Astrocyte of the spinal cord (primary cell): Measurements from ENCODE around the gene MXD4.

Experiments
- DNase-seq: peaks from one replicate; pipeline ENCODE4 v3.0.0; 2011; ENCODE audit warnings: low read depth, low spot score
- H3K4me3 ChIP-seq: 2 replicates; pipeline ENCODE4 v1.5.1; 2011; ENCODE audit warnings: low read depth, mild to moderate bottlenecking, low read length, moderate library complexity
- in situ Hi-C: cut with HindIII; loops from 2 replicates; pipeline ENCODE4 v1.10.0; 2017; ENCODE audit warnings: low sequenced_read_pairs
- TF ChIP-seq, protein P1 (sequence below): IDR thresholded peaks from 2 replicates; pipeline ENCODE4 v1.5.1; 2012; ENCODE audit warnings: low read depth, mild to moderate bottlenecking, low read length, inconsistent platforms

The MXD4 gene

DNA sequence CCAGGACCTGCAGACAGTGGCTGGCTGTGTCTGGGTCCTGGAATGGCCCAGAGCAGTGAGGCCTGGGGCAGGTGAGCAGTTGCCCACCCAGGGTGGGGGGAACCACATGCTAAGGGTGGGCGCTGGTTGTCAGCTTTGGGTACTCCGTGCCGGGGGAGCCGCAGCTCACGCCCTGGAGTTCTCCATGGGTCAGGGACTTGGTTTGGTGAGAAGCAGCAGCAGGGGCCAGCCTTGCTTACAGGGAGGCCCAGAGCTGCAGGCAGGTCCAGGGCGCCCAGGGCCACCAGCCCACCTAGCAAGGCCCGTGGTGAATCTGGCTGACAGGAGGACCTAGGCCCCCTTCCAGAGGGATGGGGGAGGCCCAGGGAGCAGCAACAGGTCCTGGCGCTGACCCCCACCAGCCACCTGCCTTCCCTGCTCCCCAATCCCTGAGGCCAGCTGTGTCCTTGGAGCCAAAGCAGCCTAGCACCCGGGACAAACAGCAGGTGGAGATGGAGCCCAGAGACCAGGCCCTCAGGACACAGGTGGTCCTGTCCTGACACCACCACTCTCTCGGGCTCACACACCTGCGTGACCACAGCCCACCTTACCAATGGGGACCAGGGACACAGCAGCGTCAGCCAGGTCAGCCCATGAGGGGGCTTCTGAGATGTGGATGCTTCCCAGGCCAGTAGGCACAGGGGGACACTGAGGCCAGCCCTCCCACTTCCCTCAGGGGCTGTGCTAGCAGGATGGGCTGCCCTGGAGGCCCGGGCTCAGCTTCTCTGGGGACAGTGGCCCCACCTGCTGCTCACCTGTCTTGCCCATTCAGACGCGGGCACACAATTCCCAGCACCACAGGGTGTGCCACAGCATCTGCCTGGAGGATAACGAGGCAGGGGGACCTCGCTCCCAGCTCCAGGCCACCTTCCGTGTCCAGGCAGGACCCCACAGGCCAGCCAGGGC is 3.5 kb downstream of the MXD4 start:
- H3K4me3 ChIP-seq: no peak overlapping the region
- in situ Hi-C loops: no loop called here
- TF ChIP-seq, protein P1, sequence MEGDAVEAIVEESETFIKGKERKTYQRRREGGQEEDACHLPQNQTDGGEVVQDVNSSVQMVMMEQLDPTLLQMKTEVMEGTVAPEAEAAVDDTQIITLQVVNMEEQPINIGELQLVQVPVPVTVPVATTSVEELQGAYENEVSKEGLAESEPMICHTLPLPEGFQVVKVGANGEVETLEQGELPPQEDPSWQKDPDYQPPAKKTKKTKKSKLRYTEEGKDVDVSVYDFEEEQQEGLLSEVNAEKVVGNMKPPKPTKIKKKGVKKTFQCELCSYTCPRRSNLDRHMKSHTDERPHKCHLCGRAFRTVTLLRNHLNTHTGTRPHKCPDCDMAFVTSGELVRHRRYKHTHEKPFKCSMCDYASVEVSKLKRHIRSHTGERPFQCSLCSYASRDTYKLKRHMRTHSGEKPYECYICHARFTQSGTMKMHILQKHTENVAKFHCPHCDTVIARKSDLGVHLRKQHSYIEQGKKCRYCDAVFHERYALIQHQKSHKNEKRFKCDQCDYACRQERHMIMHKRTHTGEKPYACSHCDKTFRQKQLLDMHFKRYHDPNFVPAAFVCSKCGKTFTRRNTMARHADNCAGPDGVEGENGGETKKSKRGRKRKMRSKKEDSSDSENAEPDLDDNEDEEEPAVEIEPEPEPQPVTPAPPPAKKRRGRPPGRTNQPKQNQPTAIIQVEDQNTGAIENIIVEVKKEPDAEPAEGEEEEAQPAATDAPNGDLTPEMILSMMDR: no peak
- no peak for DNase-seq

- no peak overlapping the region for H3K4me3 ChIP-seq
- in situ Hi-C loops: no loop called here
- no peak for DNase-seq
- TF ChIP-seq, protein P1: no peak
Observed at GRCh38 chr4:2257361-2258081, 4.4 kb downstream of the MXD4 start.

- no peak overlapping the region for H3K4me3 ChIP-seq
- no peak for DNase-seq
- in situ Hi-C loops: no loop called here
- TF ChIP-seq, protein P1: no peak
Observed at GRCh38 chr4:2256781-2257191, 5.1 kb downstream of the MXD4 start.

DNA sequence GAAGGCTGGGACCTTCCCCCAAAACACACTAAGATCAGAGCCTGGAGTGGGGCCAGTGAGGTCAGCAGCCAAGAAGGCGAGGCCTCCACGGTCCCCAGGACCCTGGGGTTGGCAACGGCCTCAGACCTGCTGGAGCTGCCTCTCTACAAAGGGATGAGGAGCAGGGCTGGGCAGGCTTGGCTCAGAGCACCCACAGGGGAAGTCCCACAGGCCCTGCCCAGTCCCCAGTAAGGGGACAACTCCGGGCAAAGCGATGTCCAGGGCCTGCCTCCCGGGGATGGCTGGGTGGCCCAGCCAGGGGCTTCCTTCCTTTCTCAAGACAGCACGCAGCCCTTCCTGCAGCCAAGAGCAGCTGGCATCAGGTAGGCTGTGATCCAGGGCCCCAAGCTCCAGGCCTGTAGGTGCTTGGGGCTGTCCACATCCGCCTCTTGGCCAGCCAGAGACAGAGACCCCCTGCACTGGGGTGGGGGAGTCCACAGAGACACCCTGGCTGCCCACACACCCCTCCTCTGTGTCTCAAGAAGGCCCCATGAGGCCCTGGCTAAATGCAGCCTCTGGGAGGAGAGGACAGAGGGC is 5.7 kb downstream of the MXD4 start:
- no peak overlapping the region for H3K4me3 ChIP-seq
- TF ChIP-seq, protein P1: no peak
- DNase-seq: no peak
- in situ Hi-C loops: no loop called here

- H3K4me3 ChIP-seq: no peak overlapping the region
- TF ChIP-seq, protein P1: no peak
- peak; percentile 56 for DNase-seq
- in situ Hi-C loops: no loop called here
Observed at GRCh38 chr4:2255501-2256155, 6.3 kb downstream of the MXD4 start.
